CD1c-positive myeloid dendritic cell (primary cell): Measurements from ENCODE around the gene GNMT.
A peak's percentile ranks its signal among the peaks of the same experiment; 100 is the strongest.

ENCODE experiments used
- DNase-seq: peaks from one replicate; pipeline ENCODE4 v3.0.0-alpha.2; 2016; ENCODE audit errors: extremely low spot score

The GNMT gene

DNA sequence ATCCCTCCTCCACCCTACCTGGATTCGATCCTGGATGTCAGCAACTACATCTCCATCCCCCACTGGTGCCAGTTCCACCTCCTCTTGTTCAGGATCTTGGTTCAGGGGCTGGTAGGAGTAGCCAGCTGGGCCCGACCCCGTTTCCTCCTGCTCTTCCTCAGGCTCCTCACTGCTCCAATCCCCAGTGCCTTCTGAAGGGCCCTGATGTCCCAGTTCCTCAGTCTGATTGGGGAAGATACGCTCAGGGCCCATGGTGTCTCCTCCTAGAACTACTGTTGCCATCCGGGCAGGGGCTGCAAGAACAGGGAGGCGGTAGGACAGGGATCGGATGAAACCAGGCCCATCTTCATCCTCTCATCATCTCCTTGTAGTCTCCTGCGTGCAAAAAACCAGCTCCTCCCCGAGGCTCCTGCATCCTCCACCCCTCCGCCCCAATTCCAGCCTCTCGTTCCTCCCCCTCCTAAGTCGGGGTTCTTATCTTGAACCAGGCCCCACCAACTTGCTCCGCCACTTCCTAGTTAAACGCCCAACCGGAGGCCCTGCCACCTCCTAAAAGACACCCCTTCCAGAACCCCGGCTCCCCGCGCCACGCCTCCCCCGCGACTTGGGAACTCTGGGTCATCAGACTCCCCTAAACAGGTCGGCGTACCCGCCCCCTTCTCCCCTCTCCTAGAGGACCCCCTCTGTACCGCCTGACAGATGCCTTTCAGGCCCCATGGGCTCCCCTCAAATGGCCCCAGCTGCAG is 52.7 kb downstream of the GNMT start:
- DNase-seq: peak; percentile 50
